Measurements from ENCODE around the gene IFRD1. TPM values are rescaled to one million over a fixed set of nuclear protein-coding genes. Genes with fewer than 3 reads are reported as not detected.

IFRD1 gene
- total RNA-seq, 2 donors from 2014 or later = 54.3 to 57.6 TPM

DNA sequence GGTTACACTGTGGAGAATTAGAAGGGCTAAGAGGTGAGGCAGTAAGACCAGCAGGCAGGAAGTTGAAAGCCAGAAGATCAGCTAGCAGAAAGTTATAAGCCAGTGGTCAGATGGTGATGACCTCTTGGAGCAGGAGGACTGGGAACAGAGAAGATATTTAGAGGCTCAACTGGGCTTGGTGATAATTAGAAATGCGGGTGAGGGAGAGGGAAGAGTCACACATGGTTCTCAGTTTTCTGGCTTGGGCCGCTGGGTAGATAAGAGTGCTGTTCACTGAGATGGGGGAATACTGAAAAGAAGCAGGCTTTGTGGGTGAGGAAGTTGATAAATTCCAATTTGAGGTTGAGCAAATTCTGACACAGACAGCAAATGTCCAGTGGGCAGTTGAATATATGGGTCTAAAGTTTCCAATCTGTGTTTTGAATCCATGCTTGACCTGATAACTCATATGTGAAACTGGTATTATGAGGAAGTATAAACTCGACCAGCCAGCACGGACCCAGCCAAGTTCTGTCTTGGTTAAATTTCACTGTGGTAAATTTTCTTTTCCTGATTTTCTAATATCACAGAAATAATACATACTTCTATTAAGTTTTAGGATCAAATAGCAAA lies 53.2 kb downstream of the IFRD1 start:
- Histone ChIP-seq H3K27ac (ENCODE audit: low read depth, low read length) (no peak overlapping the region), H3K4me3 (ENCODE audit: low read length) (no peak overlapping the region), H3K4me1 (ENCODE audit: control insufficient read depth, insufficient read depth, low read length) (no peaks in the 10 kb centered on the region), H3K9ac (ENCODE audit: extremely low read depth, low read length, poor library complexity, severe bottlenecking) (no peak overlapping the region), H3K36me3 (ENCODE audit: control insufficient read depth, insufficient read depth, low read length) (no peaks in the 10 kb centered on the region), H3K27me3 (ENCODE audit: control insufficient read depth, insufficient read depth, low read length, poor library complexity, severe bottlenecking) (no peaks in the 10 kb centered on the region), H3K9me3 (ENCODE audit: control insufficient read depth, low read length) (no peaks in the 10 kb centered on the region)
- H3K9me3 Mint-ChIP-seq = no peaks in the 10 kb centered on the region
- H3K27ac Mint-ChIP-seq = no peak overlapping the region
- no peak overlapping the region for H3K4me3 Mint-ChIP-seq
- TF ChIP-seq, protein P1, sequence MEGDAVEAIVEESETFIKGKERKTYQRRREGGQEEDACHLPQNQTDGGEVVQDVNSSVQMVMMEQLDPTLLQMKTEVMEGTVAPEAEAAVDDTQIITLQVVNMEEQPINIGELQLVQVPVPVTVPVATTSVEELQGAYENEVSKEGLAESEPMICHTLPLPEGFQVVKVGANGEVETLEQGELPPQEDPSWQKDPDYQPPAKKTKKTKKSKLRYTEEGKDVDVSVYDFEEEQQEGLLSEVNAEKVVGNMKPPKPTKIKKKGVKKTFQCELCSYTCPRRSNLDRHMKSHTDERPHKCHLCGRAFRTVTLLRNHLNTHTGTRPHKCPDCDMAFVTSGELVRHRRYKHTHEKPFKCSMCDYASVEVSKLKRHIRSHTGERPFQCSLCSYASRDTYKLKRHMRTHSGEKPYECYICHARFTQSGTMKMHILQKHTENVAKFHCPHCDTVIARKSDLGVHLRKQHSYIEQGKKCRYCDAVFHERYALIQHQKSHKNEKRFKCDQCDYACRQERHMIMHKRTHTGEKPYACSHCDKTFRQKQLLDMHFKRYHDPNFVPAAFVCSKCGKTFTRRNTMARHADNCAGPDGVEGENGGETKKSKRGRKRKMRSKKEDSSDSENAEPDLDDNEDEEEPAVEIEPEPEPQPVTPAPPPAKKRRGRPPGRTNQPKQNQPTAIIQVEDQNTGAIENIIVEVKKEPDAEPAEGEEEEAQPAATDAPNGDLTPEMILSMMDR (conservative IDR thresholded peaks at IDR 0.05) = no peak
- 87 to 93% methylated on average over 3 to 4 of the region's 4 CpGs for WGBS, 2 experiments (ENCODE audit: insufficient coverage in 1 of 2, insufficient read length in 1 of 2)
- H3K36me3 Mint-ChIP-seq (ENCODE audit: low read depth) = no peaks in the 10 kb centered on the region
- DNase-seq = no peak
- H3K27me3 Mint-ChIP-seq (ENCODE audit: insufficient read depth) = peaks cover 3% of the 10 kb centered on the region
- H3K4me1 Mint-ChIP-seq = no peaks in the 10 kb centered on the region

DNA sequence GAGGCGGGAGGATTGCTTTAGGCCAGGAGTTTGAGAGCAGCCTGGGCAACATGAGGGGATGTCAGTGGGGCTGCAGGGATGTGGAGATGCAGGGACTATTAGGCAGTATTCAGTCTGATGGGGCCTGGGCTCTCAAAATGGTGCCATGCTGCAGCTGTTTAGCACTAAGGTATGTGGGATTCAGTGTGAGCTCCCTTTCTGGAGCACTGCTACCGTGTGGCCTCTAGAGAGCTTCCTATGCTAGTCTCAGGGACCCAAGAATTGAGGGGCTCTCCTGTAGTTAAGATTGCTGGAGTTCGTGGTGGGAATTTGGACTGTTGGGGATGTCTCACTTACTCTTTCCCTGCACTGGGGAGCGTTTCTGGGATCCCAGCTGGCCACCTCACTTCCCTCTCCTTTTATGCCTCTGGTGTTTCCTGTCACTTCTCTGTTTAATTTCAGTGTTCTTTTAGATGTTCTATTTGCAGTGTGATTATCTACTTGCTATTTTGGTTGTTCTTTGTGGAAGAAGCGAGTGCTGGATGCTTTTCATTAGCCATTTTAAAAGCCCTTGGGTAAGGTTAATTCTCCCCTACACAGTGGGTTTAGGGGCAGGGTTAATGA lies 53.9 kb downstream of the IFRD1 start:
- TF ChIP-seq, protein P1 (conservative IDR thresholded peaks at IDR 0.05) = no peak
- no peaks in the 10 kb centered on the region for H3K4me1 Mint-ChIP-seq
- H3K9me3 Mint-ChIP-seq = no peaks in the 10 kb centered on the region
- H3K4me3 Mint-ChIP-seq = no peak overlapping the region
- Histone ChIP-seq H3K4me3 (ENCODE audit: low read length) (no peak overlapping the region), H3K27me3 (ENCODE audit: control insufficient read depth, insufficient read depth, low read length, poor library complexity, severe bottlenecking) (no peaks in the 10 kb centered on the region), H3K36me3 (ENCODE audit: control insufficient read depth, insufficient read depth, low read length) (no peaks in the 10 kb centered on the region), H3K27ac (ENCODE audit: low read depth, low read length) (no peak overlapping the region), H3K9me3 (ENCODE audit: control insufficient read depth, low read length) (no peaks in the 10 kb centered on the region), H3K9ac (ENCODE audit: extremely low read depth, low read length, poor library complexity, severe bottlenecking) (no peak overlapping the region), H3K4me1 (ENCODE audit: control insufficient read depth, insufficient read depth, low read length) (no peaks in the 10 kb centered on the region)
- DNase-seq = no peak
- H3K36me3 Mint-ChIP-seq (ENCODE audit: low read depth) = no peaks in the 10 kb centered on the region
- WGBS, 2 experiments (ENCODE audit: insufficient coverage in 1 of 2, insufficient read length in 1 of 2) = 90 to 100% methylated on average over 2 to 5 of the region's 5 CpGs
- peaks cover 3% of the 10 kb centered on the region for H3K27me3 Mint-ChIP-seq (ENCODE audit: insufficient read depth)
- H3K27ac Mint-ChIP-seq = no peak overlapping the region

DNA sequence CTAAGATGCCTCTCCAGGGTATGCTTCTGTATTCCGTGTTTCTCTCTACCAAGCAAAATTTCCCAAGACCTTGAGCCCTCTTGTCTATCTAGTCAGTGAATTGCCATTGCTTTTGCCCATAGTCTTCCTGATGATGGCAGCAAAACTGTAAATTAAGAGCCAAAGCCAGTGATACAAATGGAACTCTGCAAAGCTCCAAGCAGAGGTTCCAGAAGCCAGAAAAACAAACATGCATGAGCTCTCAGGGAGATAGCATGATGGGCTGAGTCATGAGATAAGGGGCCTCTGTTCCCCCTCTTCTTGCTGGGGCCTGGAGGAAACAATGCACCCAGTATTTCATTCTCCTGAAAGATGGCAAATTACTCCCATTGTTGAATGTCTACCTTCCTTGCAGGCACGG lies 55.2 kb downstream of the IFRD1 start:
- Mint-ChIP-seq H3K4me1 (no peaks in the 10 kb centered on the region), H3K27me3 (ENCODE audit: insufficient read depth) (peaks cover 3% of the 10 kb centered on the region), H3K4me3 (no peak overlapping the region), H3K27ac (no peak overlapping the region), H3K9me3 (no peaks in the 10 kb centered on the region), H3K36me3 (ENCODE audit: low read depth) (no peaks in the 10 kb centered on the region)
- no peak for DNase-seq
- 80 to 96% methylated on average over 1 to 2 of the region's 2 CpGs for WGBS, 2 experiments (ENCODE audit: insufficient coverage in 1 of 2, insufficient read length in 1 of 2)
- TF ChIP-seq, protein P1 (conservative IDR thresholded peaks at IDR 0.05) = no peak
- no peak overlapping the region for H3K4me3 ChIP-seq (ENCODE audit: low read length)
- H3K27ac ChIP-seq (ENCODE audit: low read depth, low read length) = no peak overlapping the region
- H3K4me1 ChIP-seq (ENCODE audit: control insufficient read depth, insufficient read depth, low read length) = no peaks in the 10 kb centered on the region
- H3K27me3 ChIP-seq (ENCODE audit: control insufficient read depth, insufficient read depth, low read length, poor library complexity, severe bottlenecking) = no peaks in the 10 kb centered on the region
- H3K9ac ChIP-seq (ENCODE audit: extremely low read depth, low read length, poor library complexity, severe bottlenecking) = no peak overlapping the region
- H3K9me3 ChIP-seq (ENCODE audit: control insufficient read depth, low read length) = no peaks in the 10 kb centered on the region
- no peaks in the 10 kb centered on the region for H3K36me3 ChIP-seq (ENCODE audit: control insufficient read depth, insufficient read depth, low read length)

Measured in endodermal cell (in vitro differentiated cells).